ENCODE results near the gene VMO1. TPM values are rescaled to one million over a fixed set of nuclear protein-coding genes. Genes with fewer than 3 reads are reported as not detected.

The VMO1 gene
- total and polyA plus RNA-seq, 9 of the 15 experiments (the other 6 are each of a cell fraction or from before 2014, with no cell fraction given): 0.31 TPM; not detected in 8

- TF ChIP-seq ZBTB40 (IDR thresholded peaks at IDR 0.05) (no peak), ZBTB40 (CRISPR knock-in tag; IDR thresholded peaks at IDR 0.05) (no peak), NCOR1 (IDR thresholded peaks at IDR 0.05) (0 out of 2 replicates have a peak, but pooled peaks have one; percentile 5), LCOR (CRISPR knock-in tag; IDR thresholded peaks at IDR 0.05) (no peak), ZNF408 (CRISPR knock-in tag; IDR thresholded peaks at IDR 0.05; ENCODE audit: low read depth) (no peak), ZNF511 (CRISPR knock-in tag; IDR thresholded peaks at IDR 0.05) (no peak), SIN3A (IDR thresholded peaks at IDR 0.05; ENCODE audit: borderline replicate concordance in 2 of 2, control insufficient read depth in 1 of 2, low read depth in 2 of 2, low read length in 2 of 2) (0 out of 4 replicates have a peak, but pooled peaks of 1 of the 2 experiments have one; percentile 10), ETS1 (conservative IDR thresholded peaks at IDR 0.05; ENCODE audit: control insufficient read depth, low read depth, low read length) (peak; percentile 50), RBFOX2 (IDR thresholded peaks at IDR 0.05; ENCODE audit: low read depth, low read length) (peak; percentile 75), ZNF140 (CRISPR knock-in tag; IDR thresholded peaks at IDR 0.05) (no peak), CBFA2T3 (IDR thresholded peaks at IDR 0.05) (no peak; the same call in 1 of the 2 replicates), NELFE (IDR thresholded peaks at IDR 0.05; ENCODE audit: insufficient read depth, insufficient read length) (no peak), YBX1 (IDR thresholded peaks at IDR 0.05) (no peak), ZNF253 (CRISPR knock-in tag; conservative IDR thresholded peaks at IDR 0.05) (no peak), MLX (CRISPR knock-in tag; conservative IDR thresholded peaks at IDR 0.05) (no peak), ZFX (CRISPR knock-in tag; IDR thresholded peaks at IDR 0.05) (peak; percentile 36)
These were observed 47.2 kb upstream of the VMO1 start, which contains the start of gene MINK1 (continued) for GRCh38 chr17:4833178-4833940.
